Psoas muscle (tissue), 8 donors: Measurements from ENCODE around the gene GJC1. TPM values are rescaled to one million over a fixed set of nuclear protein-coding genes. Genes with fewer than 3 reads are reported as not detected.

ENCODE experiments used
- ATAC-seq, 4 donors: fragments of 200-7000 bp; cut with Tn5 transposase; one replicate each; pipeline ENCODE4 v1.9.1; 2020; ENCODE audit warnings: moderate library complexity in 3 of 4, mild to moderate bottlenecking in 2 of 4
- DNase-seq, 2 donors: peaks; one replicate each; pipeline ENCODE4 v3.0.0-alpha.2; 2020
- H3K27ac ChIP-seq: fragments of 200-600 bp; one replicate; pipeline ENCODE4 v1.8.0; 2022
- H3K27me3 ChIP-seq, 3 donors: fragments of 200-600 bp in 1 of 3; one replicate each; pipeline versions ENCODE4 v1.6.1 to v1.8.0; 2013 to 2022; ENCODE audit warnings: low read length in 2 of 3, mild to moderate bottlenecking in 2 of 3, moderate library complexity in 1 of 3; ENCODE audit not compliant: insufficient read depth in 3 of 3
- H3K36me3 ChIP-seq, 2 donors: fragments of 200-600 bp in 1 of 2; one replicate each; pipeline versions ENCODE4 v1.6.1 to v1.8.0; 2013 to 2022; ENCODE audit warnings: low read depth in 1 of 2, mild to moderate bottlenecking in 1 of 2, moderate library complexity in 1 of 2; ENCODE audit not compliant: insufficient read depth in 1 of 2
- H3K4me1 ChIP-seq: fragments of 200-600 bp; one replicate; pipeline ENCODE4 v1.8.0; 2022
- H3K4me3 ChIP-seq: fragments of 200-600 bp; one replicate; pipeline ENCODE4 v1.8.0; 2022; ENCODE audit warnings: mild to moderate bottlenecking
- H3K9me3 ChIP-seq: fragments of 200-600 bp; one replicate; pipeline ENCODE4 v1.8.0; 2022
- WGBS, 3 donors: extraction: QIAGEN DNeasy Blood & Tissue Kit; methylation state at CpG; one replicate each; pipeline versions ENCODE4 v1.1.6 to v1.1.7; 2013; 5-methylcytosine and 5-hydroxymethylcytosine counted together
- intact Hi-C, 2 donors: fragments of 100-400 bp; cut with DNase I; formaldehyde crosslinking; loops; one replicate each; pipeline versions ENCODE4 v1.11.0 to v1.14.2; 2022
- polyA plus RNA-seq, 3 donors: library from polyadenylated mRNA; stranded (reverse); fragments of 200-250 nt; gene quantifications; one replicate each; pipeline ENCODE4 v1.2.3, GENCODE V29; 2013
- total RNA-seq, 4 donors: library from RNA; stranded (reverse); fragmentation: NEBNext Ultra II Directional in 2 of 4; extraction: Animal tissue kit (Norgen Biotek cat#: 25700) in 2 of 4; gene quantifications; one replicate each; pipeline versions ENCODE4 v1.2.1 to v1.2.4, GENCODE V29; 2021 to 2023
- TF ChIP-seq, protein P1 (sequence below): fragments of 200-600 bp; IDR thresholded peaks from one replicate; pipeline ENCODE4 v1.8.0; 2022; ENCODE audit warnings: antibody characterized with exemption
- donor health status: healthy with polysubstance abuse.
- donor health status: DM: no; HTN: no; CAD: no; lungs with moderate emphysema.
- donor health status: Bipolar disorder and iron deficiency.
- donor health status: healthy.
- donor health status: DM: yes; HTN: yes; CAD: no.
- donor health status: DM: no; HTN: no; CAD: no.
- donor health status: DM: no; HTN: no; CAD: no.
- donor health status: DM: yes; HTN: yes; CAD: no.

GJC1 gene
- total and polyA plus RNA-seq, 7 donors: 2.2 to 7.9 (median 4.7) TPM

- Histone ChIP-seq H3K27ac (no peak overlapping the region), H3K4me3 (no peak overlapping the region), H3K36me3 (peaks cover 7 to 93% of the 10 kb centered on the region in 2 donors), H3K27me3 (no peaks in the 10 kb centered on the region), H3K4me1 (peaks cover 20% of the 10 kb centered on the region), H3K9me3 (no peaks in the 10 kb centered on the region)
- ATAC-seq (no peak), DNase-seq (no peak)
- intact Hi-C loops: no loop called here
- TF ChIP-seq, protein P1, sequence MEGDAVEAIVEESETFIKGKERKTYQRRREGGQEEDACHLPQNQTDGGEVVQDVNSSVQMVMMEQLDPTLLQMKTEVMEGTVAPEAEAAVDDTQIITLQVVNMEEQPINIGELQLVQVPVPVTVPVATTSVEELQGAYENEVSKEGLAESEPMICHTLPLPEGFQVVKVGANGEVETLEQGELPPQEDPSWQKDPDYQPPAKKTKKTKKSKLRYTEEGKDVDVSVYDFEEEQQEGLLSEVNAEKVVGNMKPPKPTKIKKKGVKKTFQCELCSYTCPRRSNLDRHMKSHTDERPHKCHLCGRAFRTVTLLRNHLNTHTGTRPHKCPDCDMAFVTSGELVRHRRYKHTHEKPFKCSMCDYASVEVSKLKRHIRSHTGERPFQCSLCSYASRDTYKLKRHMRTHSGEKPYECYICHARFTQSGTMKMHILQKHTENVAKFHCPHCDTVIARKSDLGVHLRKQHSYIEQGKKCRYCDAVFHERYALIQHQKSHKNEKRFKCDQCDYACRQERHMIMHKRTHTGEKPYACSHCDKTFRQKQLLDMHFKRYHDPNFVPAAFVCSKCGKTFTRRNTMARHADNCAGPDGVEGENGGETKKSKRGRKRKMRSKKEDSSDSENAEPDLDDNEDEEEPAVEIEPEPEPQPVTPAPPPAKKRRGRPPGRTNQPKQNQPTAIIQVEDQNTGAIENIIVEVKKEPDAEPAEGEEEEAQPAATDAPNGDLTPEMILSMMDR: no peak
- 88 to 90% (median 89%) methylated on average over 6 of the region's 6 CpGs for WGBS, 3 donors
Measured at GRCh38 chr17:44875761-44876160, 45.7 kb upstream of the GJC1 start.

DNA sequence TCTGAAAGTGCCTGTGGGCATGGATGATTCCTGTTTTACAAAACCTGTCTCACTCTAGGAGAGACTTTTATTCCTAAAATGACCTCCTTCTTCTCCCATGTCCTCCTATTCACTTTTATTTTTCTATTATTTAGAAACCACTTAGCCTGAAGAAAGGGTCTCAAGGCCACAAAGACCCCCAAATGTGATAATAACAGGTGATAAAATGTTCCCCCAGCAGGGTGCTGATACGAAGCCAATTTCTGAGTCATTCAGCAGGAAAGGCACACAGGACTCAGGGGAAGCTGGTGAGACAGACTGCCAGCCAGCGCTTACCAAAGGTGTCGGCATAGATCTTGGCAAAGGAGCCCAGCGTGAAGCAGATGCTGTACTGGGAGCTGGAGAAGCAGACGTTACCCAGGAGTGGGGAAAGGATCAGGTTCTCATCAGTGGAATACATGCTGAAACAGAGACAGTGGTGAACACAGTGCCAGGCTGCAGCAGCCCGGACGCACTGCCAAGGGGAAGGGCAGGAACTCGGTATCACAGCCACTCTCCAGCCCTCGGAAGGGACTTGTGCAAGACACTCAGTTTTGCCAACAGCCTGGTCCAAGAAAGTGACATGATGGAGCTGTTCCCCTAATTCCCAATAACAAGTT lies 42.2 kb upstream of the GJC1 start:
- no peak overlapping the region for H3K4me3 ChIP-seq
- peaks cover 14 to 93% of the 10 kb centered on the region in 2 donors for H3K36me3 ChIP-seq
- ATAC-seq: peak; percentile 94 to 97 (median 97)
- intact Hi-C loops: no loop called here
- H3K4me1 ChIP-seq: peaks cover 20% of the 10 kb centered on the region
- peak; percentile 62 to 87 for DNase-seq
- 30 to 53% (median 31%) methylated on average over 9 of the region's 9 CpGs for WGBS, 3 donors
- peak overlapping the region; percentile 69 for H3K27ac ChIP-seq
- H3K27me3 ChIP-seq: no peaks in the 10 kb centered on the region
- TF ChIP-seq, protein P1: no peak
- H3K9me3 ChIP-seq: no peaks in the 10 kb centered on the region

DNA sequence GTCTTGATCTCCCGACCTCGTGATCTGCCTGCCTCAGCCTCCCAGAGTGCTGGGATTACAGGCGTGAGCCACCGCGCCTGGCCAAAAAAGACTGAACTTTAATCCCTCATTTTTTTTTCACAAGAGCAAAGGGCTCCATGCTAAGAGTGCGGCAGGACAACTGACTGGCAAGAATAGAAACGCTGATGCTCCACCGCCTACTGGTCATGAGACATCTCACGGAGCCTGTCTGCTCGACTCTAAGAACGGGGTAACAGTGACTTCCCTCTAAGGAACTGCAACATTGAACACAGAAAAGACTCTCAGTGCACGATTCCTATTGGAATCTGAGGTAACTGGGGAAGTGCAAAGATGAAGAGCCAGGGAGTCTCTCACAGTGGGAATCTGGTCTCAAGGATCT lies 41.5 kb upstream of the GJC1 start:
- WGBS, 3 donors: 90 to 96% (median 94%) methylated on average over 12 of the region's 12 CpGs
- H3K27ac ChIP-seq: peak overlapping the region; percentile 69
- no peak for DNase-seq
- intact Hi-C loops: no loop called here
- TF ChIP-seq, protein P1: no peak
- H3K9me3 ChIP-seq: no peaks in the 10 kb centered on the region
- no peak overlapping the region for H3K4me3 ChIP-seq
- no peak for ATAC-seq
- H3K27me3 ChIP-seq: no peaks in the 10 kb centered on the region
- peaks cover 20% of the 10 kb centered on the region for H3K4me1 ChIP-seq
- peaks cover 12 to 95% of the 10 kb centered on the region in 2 donors for H3K36me3 ChIP-seq

- Histone ChIP-seq H3K9me3 (no peaks in the 10 kb centered on the region), H3K36me3 (peaks cover 19 to 95% of the 10 kb centered on the region in 2 donors), H3K4me1 (peaks cover 13% of the 10 kb centered on the region), H3K4me3 (no peak overlapping the region), H3K27me3 (no peaks in the 10 kb centered on the region), H3K27ac (no peak overlapping the region)
- ATAC-seq: no peak
- 83 to 96% (median 87%) methylated on average over 3 of the region's 3 CpGs for WGBS, 3 donors
- intact Hi-C loops: no loop called here
- TF ChIP-seq, protein P1: no peak
- no peak for DNase-seq
Measured at GRCh38 chr17:44867841-44868240, 37.8 kb upstream of the GJC1 start.

DNA sequence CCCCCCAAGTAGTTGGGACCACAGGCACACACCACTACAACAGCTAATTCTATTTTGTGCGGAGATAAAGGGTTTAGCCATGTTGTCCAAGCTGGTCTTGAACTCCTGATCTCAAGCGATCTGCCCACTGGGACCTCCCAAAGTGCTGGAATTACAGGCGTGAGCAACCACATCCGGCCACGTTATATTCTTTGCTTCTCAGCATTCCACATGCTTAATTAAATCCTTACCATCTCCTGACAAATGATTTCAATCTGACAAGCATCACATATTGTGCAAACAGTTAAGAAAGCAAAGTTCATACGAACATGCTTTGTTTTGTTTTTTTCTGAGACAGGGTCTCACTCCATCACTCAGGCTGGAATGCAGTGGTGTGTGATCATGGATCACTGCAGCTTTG lies 35.8 kb upstream of the GJC1 start:
- no peak for ATAC-seq
- peaks cover 22 to 96% of the 10 kb centered on the region in 2 donors for H3K36me3 ChIP-seq
- 78 to 87% (median 83%) methylated on average over 6 of the region's 6 CpGs for WGBS, 3 donors

More for the DNA sequence above, 35.8 kb upstream of the GJC1 start:
- no peaks in the 10 kb centered on the region for H3K27me3 ChIP-seq
- TF ChIP-seq, protein P1: no peak
- no peak overlapping the region for H3K27ac ChIP-seq
- intact Hi-C loops: loop anchor here (1.0 to 2.0 kb wide), 2 partner anchors 91 kb away; no protein-coding TSS in a partner anchor
- no peak for DNase-seq
- H3K9me3 ChIP-seq: no peaks in the 10 kb centered on the region
- no peak overlapping the region for H3K4me3 ChIP-seq
- H3K4me1 ChIP-seq: no peaks in the 10 kb centered on the region
